Measurements from ENCODE around the gene HS3ST4.

The HS3ST4 gene

GRCh38 chr16:25897702-25898101, 205.9 kb downstream of the HS3ST4 start:
- DNase-seq: no peak

GRCh38 chr16:25905810-25906209, 214.1 kb downstream of the HS3ST4 start:
- no peak for DNase-seq

GRCh38 chr16:25910971-25911370, 219.2 kb downstream of the HS3ST4 start:
- DNase-seq: no peak

- DNase-seq: no peak
Measured at GRCh38 chr16:25912321-25912720, 220.6 kb downstream of the HS3ST4 start.

GRCh38 chr16:25914357-25914962, 222.7 kb downstream of the HS3ST4 start:
- DNase-seq: no peak

- DNase-seq: no peak
Measured at GRCh38 chr16:25916037-25916436, 224.3 kb downstream of the HS3ST4 start.

- no peak for DNase-seq
Measured at GRCh38 chr16:25922438-25922837, 230.7 kb downstream of the HS3ST4 start.

- DNase-seq: no peak
Measured at GRCh38 chr16:25925421-25925820, 233.7 kb downstream of the HS3ST4 start.

- DNase-seq: no peak
Measured at GRCh38 chr16:25931473-25932035, 239.8 kb downstream of the HS3ST4 start.

GRCh38 chr16:25941800-25942499, 250.2 kb downstream of the HS3ST4 start:
- no peak for DNase-seq

GRCh38 chr16:25950586-25951281, 259.0 kb downstream of the HS3ST4 start:
- no peak for DNase-seq

GRCh38 chr16:25951999-25952398, 260.2 kb downstream of the HS3ST4 start:
- DNase-seq: no peak

GRCh38 chr16:25952983-25953382, 261.2 kb downstream of the HS3ST4 start:
- DNase-seq: no peak

- DNase-seq: no peak
Measured at GRCh38 chr16:25957707-25958106, 265.9 kb downstream of the HS3ST4 start.

- no peak for DNase-seq
Measured at GRCh38 chr16:25959221-25959620, 267.5 kb downstream of the HS3ST4 start.

GRCh38 chr16:25966172-25967097, 274.7 kb downstream of the HS3ST4 start:
- no peak for DNase-seq

- DNase-seq: no peak
Measured at GRCh38 chr16:25977121-25977520, 285.4 kb downstream of the HS3ST4 start.

- DNase-seq: no peak
Measured at GRCh38 chr16:25978218-25978617, 286.5 kb downstream of the HS3ST4 start.

- no peak for DNase-seq
Measured at GRCh38 chr16:25988084-25988483, 296.3 kb downstream of the HS3ST4 start.

- DNase-seq: no peak
Measured at GRCh38 chr16:25988882-25989281, 297.1 kb downstream of the HS3ST4 start.

- no peak for DNase-seq
Measured at GRCh38 chr16:25996052-25996451, 304.3 kb downstream of the HS3ST4 start.

GRCh38 chr16:26005336-26005735, 313.6 kb downstream of the HS3ST4 start:
- no peak for DNase-seq

- no peak for DNase-seq
Measured at GRCh38 chr16:26012376-26012775, 320.6 kb downstream of the HS3ST4 start.

Measured in DMS53 (cell line).